OCI-LY7 (cell line): ENCODE results near the gene TSNAX.

Experiments
- CTCF ChIP-seq: fragments of 200-600 bp; sonication (generic); conservative IDR thresholded peaks from 2 replicates; pipeline ENCODE4 v1.5.1; 2014; ENCODE audit warnings: mild to moderate bottlenecking, antibody characterized with exemption, low read length, moderate library complexity, mixed read lengths
- EZH2phosphoT487 ChIP-seq: fragments of 200-600 bp; sonication (generic); IDR thresholded peaks from 2 replicates; pipeline ENCODE4 v1.6.1; 2018; ENCODE audit warnings: low read depth, borderline replicate concordance, mild to moderate bottlenecking, mixed run types, antibody characterized with exemption, low read length, moderate library complexity, mixed read lengths

- TF ChIP-seq CTCF, result no peak
- TF ChIP-seq EZH2phosphoT487, result no peak
Observed at GRCh38 chr1:231611851-231612250, 83.4 kb downstream of the TSNAX start.
